Vagina (tissue), 2 donors: Measurements from ENCODE around the gene ERG. TPM values are rescaled to one million over a fixed set of nuclear protein-coding genes. Genes with fewer than 3 reads are reported as not detected.

ENCODE experiments used
- DNase-seq, 2 donors: peaks; one replicate each; pipeline ENCODE4 v3.0.0-alpha.2; 2017; ENCODE audit errors: extremely low spot score in 2 of 2
- H3K27ac ChIP-seq: fragments of 200-600 bp; sonication (generic); one replicate; pipeline ENCODE4 v1.5.1; 2019
- H3K27me3 ChIP-seq: fragments of 200-600 bp; sonication (generic); one replicate; pipeline ENCODE4 v1.5.1; 2019
- H3K36me3 ChIP-seq, 2 donors: fragments of 200-600 bp; sonication (generic); one replicate each; pipeline ENCODE4 v1.5.1; 2017 to 2019
- H3K4me1 ChIP-seq: fragments of 200-600 bp; sonication (generic); one replicate; pipeline ENCODE4 v1.5.1; 2019
- H3K4me3 ChIP-seq, 2 donors: fragments of 200-600 bp; sonication (generic); 1 replicate in 1 of 2; 2 replicates in 1 of 2; pipeline ENCODE4 v1.5.1; 2016 to 2019
- H3K9me3 ChIP-seq: fragments of 200-600 bp; sonication (generic); one replicate; pipeline ENCODE4 v1.5.1; 2019
- POLR2A ChIP-seq, 2 donors: fragments of 450-650 bp; IDR thresholded peaks; one replicate each; pipeline ENCODE4 v1.6.1; 2017; ENCODE audit warnings: antibody characterized with exemption in 2 of 2, mild to moderate bottlenecking in 2 of 2, moderate library complexity in 2 of 2
- POLR2AphosphoS5 ChIP-seq, 2 donors: sonication (generic); formaldehyde crosslinking; IDR thresholded peaks; one replicate each; pipeline ENCODE4 v1.9.0; 2017; ENCODE audit warnings: antibody characterized with exemption in 2 of 2, mild to moderate bottlenecking in 2 of 2, low read depth in 1 of 2; ENCODE audit not compliant: insufficient read depth in 1 of 2
- intact Hi-C: fragments of 100-400 bp; cut with DNase I; formaldehyde crosslinking; loops from one replicate; pipeline ENCODE4 v1.15.1; 2023
- total RNA-seq: library from RNA; depleted of rRNA; stranded (reverse); fragments of >200 nt; gene quantifications from one replicate; pipeline ENCODE4 v1.2.3, GENCODE V29; 2016
- TF ChIP-seq, protein P1 (sequence below), 3 experiments: fragments of 450-650 bp in 2 of 3; fragments of 200-600 bp in 1 of 3; sonication (generic) in 1 of 3; IDR thresholded peaks; one replicate each; pipeline ENCODE4 v1.5.1; 2017 to 2019; ENCODE audit warnings: antibody characterized with exemption in 3 of 3, mild to moderate bottlenecking in 2 of 3, moderate library complexity in 2 of 3

The ERG gene
- total RNA-seq, 1 donor from 2014 or later = 20.9 TPM

DNA sequence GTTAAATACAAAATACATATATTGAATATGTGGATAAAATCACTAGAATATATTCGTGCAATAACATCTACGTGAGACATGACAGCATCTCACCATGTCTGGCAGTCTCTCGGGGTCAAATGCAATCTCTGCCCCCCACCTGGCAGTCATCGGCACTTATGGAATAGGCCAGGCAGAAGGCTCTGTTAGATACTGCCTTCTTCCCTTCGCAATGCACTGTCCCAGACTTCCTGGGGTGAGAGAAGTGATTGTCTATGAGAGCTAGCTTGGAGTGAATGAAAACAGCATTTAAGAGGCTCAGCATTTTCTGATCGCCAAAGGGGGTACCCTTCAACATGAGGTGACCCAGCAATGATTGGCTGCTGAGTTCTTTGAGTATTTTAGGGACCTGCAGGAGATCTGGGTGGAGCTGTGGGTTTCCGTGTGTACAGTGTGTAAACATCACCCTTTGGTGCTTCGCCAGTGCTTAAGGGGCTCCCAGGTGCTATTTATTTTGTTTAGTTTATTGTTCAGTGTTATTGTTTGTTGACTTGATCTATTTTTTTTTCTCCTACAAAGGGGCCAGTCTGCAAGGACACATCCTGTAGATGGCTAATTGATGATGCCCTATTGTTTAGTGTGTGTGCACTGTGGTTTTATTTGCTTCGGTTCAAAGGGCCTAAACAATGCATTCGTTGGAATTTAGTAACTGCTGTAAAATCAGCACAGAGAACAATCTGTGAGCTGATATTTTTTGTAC is 10.2 kb downstream of the ERG start:
- TF ChIP-seq POLR2AphosphoS5 (IDR thresholded peaks at IDR 0.05; ENCODE audit: insufficient read depth in 1 of 2, low read depth in 1 of 2) = no peak
- TF ChIP-seq, protein P1, sequence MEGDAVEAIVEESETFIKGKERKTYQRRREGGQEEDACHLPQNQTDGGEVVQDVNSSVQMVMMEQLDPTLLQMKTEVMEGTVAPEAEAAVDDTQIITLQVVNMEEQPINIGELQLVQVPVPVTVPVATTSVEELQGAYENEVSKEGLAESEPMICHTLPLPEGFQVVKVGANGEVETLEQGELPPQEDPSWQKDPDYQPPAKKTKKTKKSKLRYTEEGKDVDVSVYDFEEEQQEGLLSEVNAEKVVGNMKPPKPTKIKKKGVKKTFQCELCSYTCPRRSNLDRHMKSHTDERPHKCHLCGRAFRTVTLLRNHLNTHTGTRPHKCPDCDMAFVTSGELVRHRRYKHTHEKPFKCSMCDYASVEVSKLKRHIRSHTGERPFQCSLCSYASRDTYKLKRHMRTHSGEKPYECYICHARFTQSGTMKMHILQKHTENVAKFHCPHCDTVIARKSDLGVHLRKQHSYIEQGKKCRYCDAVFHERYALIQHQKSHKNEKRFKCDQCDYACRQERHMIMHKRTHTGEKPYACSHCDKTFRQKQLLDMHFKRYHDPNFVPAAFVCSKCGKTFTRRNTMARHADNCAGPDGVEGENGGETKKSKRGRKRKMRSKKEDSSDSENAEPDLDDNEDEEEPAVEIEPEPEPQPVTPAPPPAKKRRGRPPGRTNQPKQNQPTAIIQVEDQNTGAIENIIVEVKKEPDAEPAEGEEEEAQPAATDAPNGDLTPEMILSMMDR (IDR thresholded peaks at IDR 0.05) = no peak
- TF ChIP-seq POLR2A (IDR thresholded peaks at IDR 0.05) = no peak
- intact Hi-C loops = no loop called here
- no peak for DNase-seq
- no peak overlapping the region for H3K4me3 ChIP-seq
- H3K27ac ChIP-seq = peak overlapping the region; percentile 46
- no peaks in the 10 kb centered on the region for H3K36me3 ChIP-seq
- H3K4me1 ChIP-seq = peaks cover 20% of the 10 kb centered on the region
- no peaks in the 10 kb centered on the region for H3K9me3 ChIP-seq
- no peaks in the 10 kb centered on the region for H3K27me3 ChIP-seq

- DNase-seq = no peak
- Histone ChIP-seq H3K36me3 (no peaks in the 10 kb centered on the region), H3K27me3 (no peaks in the 10 kb centered on the region), H3K4me1 (peaks cover 20% of the 10 kb centered on the region), H3K9me3 (no peaks in the 10 kb centered on the region), H3K27ac (no peak overlapping the region), H3K4me3 (no peak overlapping the region)
- no peak for TF ChIP-seq POLR2A (IDR thresholded peaks at IDR 0.05)
- intact Hi-C loops = no loop called here
Measured at GRCh38 chr21:38486706-38487105, 11.6 kb downstream of the ERG start.

GRCh38 chr21:38486221-38486620 is 12.1 kb downstream of the ERG start:
- H3K27ac ChIP-seq = no peak overlapping the region
- TF ChIP-seq POLR2A (IDR thresholded peaks at IDR 0.05) (no peak), POLR2AphosphoS5 (IDR thresholded peaks at IDR 0.05; ENCODE audit: insufficient read depth in 1 of 2, low read depth in 1 of 2) (no peak)
- TF ChIP-seq, protein P1 (IDR thresholded peaks at IDR 0.05) = no peak
- H3K9me3 ChIP-seq = no peaks in the 10 kb centered on the region
- peaks cover 20% of the 10 kb centered on the region for H3K4me1 ChIP-seq
- no peaks in the 10 kb centered on the region for H3K36me3 ChIP-seq
- H3K4me3 ChIP-seq = no peak overlapping the region
- DNase-seq = no peak
- intact Hi-C loops = no loop called here
- no peaks in the 10 kb centered on the region for H3K27me3 ChIP-seq

DNA sequence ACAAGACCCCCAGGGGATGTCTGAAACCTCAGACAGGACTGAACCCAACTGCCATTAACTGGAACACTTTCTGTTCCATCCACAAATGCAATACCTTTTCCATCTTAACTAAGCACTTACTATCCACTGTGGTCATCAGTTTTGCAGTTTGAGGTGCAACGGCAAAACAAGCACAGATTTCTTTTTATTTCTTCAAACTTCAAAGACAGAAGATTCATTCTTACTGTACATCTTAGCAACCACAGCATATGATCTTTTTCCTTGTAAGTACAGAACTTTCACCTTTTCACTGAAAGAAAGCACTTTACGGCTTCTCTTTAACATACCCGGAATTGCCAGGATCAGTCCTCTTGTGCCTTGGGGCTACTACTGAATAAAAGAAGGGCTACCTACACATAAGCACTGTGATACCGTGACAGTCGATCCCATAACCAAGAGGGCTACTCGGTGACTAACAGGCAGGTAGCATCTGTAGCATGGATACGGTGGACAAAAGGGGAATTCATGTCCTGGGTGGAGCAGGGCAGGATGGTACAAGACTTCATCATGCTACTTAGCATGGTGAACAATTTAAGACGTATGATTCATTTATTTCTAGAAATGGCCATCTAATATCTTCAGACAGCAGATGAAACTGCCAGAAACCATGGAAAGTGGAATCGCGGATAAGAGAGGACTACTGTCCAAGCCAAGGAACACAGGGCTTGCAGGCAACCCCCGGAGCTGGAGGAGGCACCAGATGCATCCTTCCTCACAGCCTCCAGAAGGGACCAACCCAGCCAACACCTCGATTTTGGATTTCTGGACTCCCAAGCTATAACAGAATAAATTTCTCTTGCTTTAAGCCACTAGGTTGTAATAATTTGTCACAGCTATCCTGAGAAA is 18.4 kb downstream of the ERG start:
- intact Hi-C loops = no loop called here

DNA sequence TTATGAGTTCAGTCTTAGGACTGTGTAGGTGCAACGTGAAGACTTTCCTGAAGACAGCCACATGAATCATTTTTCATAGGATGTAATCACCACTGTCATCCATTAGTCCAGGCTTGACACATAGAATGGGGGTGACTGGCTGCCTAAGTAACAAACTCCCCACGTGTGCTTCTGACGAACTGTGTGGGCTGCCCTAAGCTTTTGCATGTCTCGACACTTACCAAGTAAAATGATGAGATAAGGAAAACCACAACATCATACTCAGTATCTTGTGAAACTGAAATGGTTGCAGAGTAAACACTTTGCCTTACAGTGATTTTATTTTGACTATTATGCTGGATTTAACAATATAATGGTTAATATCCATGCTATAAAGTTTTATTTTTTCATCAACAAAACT is 19.5 kb downstream of the ERG start:
- Histone ChIP-seq H3K27me3 (no peaks in the 10 kb centered on the region), H3K9me3 (no peaks in the 10 kb centered on the region), H3K4me1 (no peaks in the 10 kb centered on the region), H3K27ac (no peak overlapping the region), H3K36me3 (no peaks in the 10 kb centered on the region), H3K4me3 (no peak overlapping the region)
- intact Hi-C loops = no loop called here
- TF ChIP-seq, protein P1 (IDR thresholded peaks at IDR 0.05) = no peak
- TF ChIP-seq POLR2AphosphoS5 (IDR thresholded peaks at IDR 0.05; ENCODE audit: insufficient read depth in 1 of 2, low read depth in 1 of 2) = no peak
- TF ChIP-seq POLR2A (IDR thresholded peaks at IDR 0.05) = no peak
- DNase-seq = no peak

More for the DNA sequence above, 18.4 kb downstream of the ERG start:
- no peaks in the 10 kb centered on the region for H3K27me3 ChIP-seq
- no peaks in the 10 kb centered on the region for H3K9me3 ChIP-seq
- TF ChIP-seq, protein P1 (IDR thresholded peaks at IDR 0.05) = no peak
- TF ChIP-seq POLR2AphosphoS5 (IDR thresholded peaks at IDR 0.05; ENCODE audit: insufficient read depth in 1 of 2, low read depth in 1 of 2) = no peak
- TF ChIP-seq POLR2A (IDR thresholded peaks at IDR 0.05) = no peak
- H3K4me3 ChIP-seq = no peak overlapping the region
- H3K4me1 ChIP-seq = no peaks in the 10 kb centered on the region
- DNase-seq = no peak
- no peak overlapping the region for H3K27ac ChIP-seq
- no peaks in the 10 kb centered on the region for H3K36me3 ChIP-seq
